Measurements from ENCODE around the gene ZCCHC7.
"Not testable (repeated sequence)": the region's sequence is repeated elsewhere in the genome, so short reads cannot be mapped to it uniquely, and the experiment has no call there.

ZCCHC7 gene

GRCh38 chr9:37255187-37255586, 134.8 kb downstream of the ZCCHC7 start:
- DNase-seq (ENCODE audit: low spot score): no peak

- DNase-seq (ENCODE audit: low spot score): no peak
Measured at GRCh38 chr9:37255944-37256862, 135.8 kb downstream of the ZCCHC7 start.

DNA sequence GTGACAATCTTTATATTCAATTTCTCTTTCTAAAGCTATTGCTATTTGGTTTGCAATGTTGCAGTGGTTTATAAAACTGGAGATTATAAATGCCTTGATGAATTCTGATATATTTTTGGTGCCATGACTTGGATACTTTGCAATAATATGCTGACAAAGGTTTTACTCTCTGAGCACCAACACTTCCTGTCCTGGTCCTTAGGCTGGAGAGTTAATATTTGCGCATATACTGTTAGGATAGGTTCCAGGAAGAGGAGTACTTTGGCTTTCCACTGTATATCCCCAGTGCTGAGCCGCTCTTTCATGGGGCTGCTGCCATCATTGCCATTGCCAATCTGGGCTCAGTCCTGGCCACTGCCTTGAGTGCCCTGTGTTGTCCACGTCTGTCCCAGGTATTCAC, 139.6 kb downstream of the ZCCHC7 start:
- DNase-seq (ENCODE audit: low spot score): no peak

- DNase-seq (ENCODE audit: low spot score): no peak
Measured at GRCh38 chr9:37262410-37262809, 142.0 kb downstream of the ZCCHC7 start.

GRCh38 chr9:37264539-37264938, 144.2 kb downstream of the ZCCHC7 start:
- no peak for DNase-seq (ENCODE audit: low spot score)

DNA sequence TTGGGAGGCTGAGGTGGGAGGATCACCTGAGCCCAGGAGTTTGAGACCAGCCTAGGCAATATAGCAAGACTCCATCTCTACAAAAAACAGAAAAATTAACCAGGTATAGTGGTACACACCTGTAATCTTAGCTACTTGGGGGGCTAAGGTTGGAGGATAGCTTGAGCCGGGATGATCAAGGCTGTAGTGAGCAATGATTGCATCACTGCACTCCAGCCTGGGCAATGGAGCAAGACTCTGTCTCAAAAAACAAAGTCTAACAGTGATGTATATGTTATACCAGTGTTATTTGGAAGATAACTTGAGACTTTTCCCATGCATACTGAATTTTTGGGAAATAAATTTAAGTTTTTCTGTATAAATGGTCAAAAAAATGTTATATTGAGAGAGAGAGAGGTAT, 146.3 kb downstream of the ZCCHC7 start:
- DNase-seq (ENCODE audit: low spot score): no peak

- DNase-seq (ENCODE audit: low spot score): no peak
Measured at GRCh38 chr9:37269221-37269620, 148.8 kb downstream of the ZCCHC7 start.

DNA sequence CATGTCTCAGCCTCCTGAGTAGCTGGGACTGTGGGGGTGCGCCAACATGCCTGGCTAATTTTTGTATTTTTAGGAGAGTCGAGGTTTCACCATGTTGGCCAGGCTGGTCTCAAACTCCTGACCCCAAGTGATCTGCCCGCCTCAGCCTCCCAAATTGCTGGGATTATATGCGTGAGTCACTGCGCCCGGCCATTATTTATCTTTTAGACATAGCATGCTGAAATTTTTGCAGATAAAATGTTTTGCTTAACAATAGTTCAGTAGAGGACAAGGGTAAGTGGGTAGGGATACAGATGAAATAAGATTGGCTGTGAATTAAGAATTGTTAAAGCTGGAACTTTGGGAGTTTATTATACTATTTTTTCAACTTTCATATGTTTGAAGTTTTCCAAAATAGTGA, 151.3 kb downstream of the ZCCHC7 start:
- DNase-seq (ENCODE audit: low spot score): no peak

- DNase-seq (ENCODE audit: low spot score): no peak
Measured at GRCh38 chr9:37273595-37273994, 153.2 kb downstream of the ZCCHC7 start.

- DNase-seq (ENCODE audit: low spot score): no peak
Measured at GRCh38 chr9:37281541-37281940, 161.2 kb downstream of the ZCCHC7 start.

- no peak for DNase-seq (ENCODE audit: low spot score)
Measured at GRCh38 chr9:37283730-37284325, 163.5 kb downstream of the ZCCHC7 start.

- no peak for DNase-seq (ENCODE audit: low spot score)
Measured at GRCh38 chr9:37284636-37285035, 164.3 kb downstream of the ZCCHC7 start.

DNA sequence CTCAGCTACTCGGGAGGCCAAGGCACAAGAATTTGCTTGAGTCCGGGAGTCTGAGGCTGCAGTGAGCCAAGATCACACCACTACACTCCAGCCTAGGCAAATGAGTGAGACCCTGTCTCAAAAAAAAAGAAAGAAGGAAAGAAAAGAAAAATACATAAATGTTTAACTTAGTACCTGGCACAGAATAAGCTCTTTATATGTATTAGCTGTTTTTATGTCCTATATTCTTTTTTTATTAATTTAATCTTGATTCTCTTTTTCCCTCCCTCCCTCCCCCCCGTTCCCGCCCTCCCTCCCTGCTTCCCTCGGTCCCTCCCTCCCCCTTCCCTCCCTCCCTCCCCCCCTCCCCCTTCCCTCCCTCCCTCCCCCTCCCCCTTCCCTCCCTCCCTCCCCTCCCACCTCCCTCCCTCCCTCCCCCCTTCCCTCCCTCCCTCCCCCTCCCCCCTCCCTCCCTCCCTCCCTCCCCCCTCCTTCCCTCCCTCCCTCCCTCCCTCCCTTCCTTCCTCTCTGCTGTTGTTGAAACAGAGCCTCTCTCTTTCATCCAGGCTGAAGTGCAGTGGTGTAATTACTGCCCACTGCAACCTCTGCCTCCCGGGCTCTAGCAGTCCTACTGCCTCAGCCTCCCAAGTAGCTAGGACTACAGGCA, 166.3 kb downstream of the ZCCHC7 start:
- no peak for DNase-seq (ENCODE audit: low spot score)

DNA sequence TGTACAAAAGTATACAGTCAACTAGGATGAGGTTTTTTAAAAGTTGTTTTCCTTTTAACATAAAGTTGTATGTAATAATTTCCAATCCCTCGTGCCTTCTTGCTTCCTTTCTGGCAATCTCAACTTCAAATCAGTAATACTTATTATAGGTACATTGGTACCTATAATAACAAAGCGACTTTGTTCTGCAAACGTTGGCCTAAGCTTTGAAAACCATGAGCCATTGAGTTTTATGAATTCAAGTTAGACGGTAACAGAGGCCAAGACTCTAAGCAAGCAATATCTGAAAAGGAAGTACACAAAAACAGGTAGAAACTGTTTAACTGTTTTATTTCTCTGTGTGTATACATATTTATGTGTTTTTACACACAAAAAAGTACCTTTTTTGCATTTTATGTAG, 166.9 kb downstream of the ZCCHC7 start:
- no peak for DNase-seq (ENCODE audit: low spot score)

DNA sequence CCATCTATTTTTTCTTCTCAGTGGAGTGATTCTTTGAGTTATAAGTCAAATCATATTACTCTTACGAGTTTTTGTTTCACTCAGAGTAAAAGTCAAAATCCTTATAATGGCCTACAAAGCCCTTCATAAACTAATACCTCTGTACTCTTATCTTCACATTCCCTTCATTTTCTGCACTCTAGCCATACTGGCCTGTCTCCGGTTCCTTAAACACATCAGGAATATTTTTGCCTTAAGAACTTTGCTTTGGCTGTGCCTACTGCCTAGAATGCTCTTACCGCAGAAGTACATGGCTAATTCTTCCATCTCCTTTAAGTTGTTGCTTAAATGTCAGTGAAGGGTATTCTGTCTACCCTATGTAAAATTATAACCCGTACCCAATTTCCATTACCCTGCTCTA, 169.3 kb downstream of the ZCCHC7 start:
- no peak for DNase-seq (ENCODE audit: low spot score)

GRCh38 chr9:37290366-37290939, 170.1 kb downstream of the ZCCHC7 start:
- DNase-seq (ENCODE audit: low spot score): no peak

- DNase-seq (ENCODE audit: low spot score): no peak
Measured at GRCh38 chr9:37290940-37291485, 170.6 kb downstream of the ZCCHC7 start.

DNA sequence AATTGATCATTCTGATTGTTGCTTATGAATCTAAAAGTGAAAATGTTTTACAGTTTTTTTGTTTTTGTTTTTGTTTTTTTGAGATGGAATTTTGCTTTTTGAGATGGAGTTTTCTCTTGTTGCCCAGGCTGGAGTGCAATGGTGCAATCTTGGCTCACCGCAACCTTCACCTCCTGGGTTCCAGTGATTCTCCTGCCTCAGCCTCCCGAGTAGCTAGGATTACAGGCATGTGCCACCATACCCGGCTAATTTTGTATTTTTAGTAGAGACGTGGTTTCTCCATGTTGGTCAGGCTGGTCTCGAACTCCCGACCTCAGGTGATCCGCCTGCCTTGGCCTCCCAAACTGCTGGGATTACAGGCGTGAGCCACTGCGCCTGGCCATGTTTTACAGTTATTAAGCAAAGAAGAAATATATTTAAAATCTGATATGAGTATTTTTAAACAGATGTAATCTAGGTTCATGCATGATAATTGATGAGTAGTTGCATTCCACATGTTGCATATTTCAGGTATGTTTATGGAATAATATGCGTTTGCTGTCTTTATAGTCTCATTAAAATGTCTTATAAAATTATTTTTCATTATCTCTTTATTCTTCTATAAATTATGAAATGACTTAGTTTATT, 171.4 kb downstream of the ZCCHC7 start:
- DNase-seq (ENCODE audit: low spot score): not testable (repeated sequence)

DNA sequence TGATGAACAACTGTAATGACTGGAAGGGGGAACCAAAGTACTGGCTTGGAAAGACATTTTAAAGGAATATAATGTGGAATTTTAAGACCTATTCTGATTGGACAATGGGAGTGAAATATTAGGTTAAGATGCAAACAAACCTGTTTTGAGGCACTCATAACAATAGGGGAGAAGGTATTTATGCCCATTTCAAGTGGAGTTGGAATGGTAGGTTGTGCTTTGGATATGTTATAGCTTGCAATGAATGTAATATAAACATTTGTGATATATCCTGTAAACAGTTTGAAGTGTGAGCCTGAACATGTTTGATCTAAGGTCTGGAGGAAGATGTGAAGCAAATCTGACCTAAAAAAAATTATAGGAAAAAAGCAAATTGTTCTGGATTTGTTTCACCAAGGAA, 172.5 kb downstream of the ZCCHC7 start:
- no peak for DNase-seq (ENCODE audit: low spot score)

GRCh38 chr9:37293664-37294524, 173.5 kb downstream of the ZCCHC7 start:
- no peak for DNase-seq (ENCODE audit: low spot score)

DNA sequence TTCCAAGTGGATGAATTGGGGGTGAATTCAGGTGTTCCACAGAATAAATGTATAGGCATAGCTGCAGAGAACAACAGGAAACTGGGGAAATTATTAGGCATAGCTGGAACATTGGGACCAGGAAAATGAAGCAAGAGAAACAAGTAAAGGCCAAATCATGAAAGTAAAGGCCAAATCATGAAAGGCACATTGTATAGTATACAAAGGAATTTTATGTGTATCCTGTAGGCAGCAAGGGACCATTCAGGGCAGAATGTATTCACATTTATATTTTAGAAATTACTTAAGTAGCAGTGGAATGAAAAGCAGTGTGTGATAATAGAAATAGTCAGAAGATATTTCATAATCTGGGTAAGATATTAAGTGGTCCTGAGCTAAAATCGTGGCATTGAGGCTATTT, 174.8 kb downstream of the ZCCHC7 start:
- no peak for DNase-seq (ENCODE audit: low spot score)

Data from HuH-7.5 (cell line).